GM21367 (cell line): ENCODE data around the gene SHANK3.

Experiments
- ATAC-seq: cut with Tn5 transposase; IDR thresholded peaks from one replicate; pipeline ENCODE4 v1.9.1; 2021; ENCODE audit not compliant: unreplicated experiment

SHANK3 gene

GRCh38 chr22:50698546-50698945 lies 25.9 kb downstream of the SHANK3 start:
- no peak for ATAC-seq

DNA sequence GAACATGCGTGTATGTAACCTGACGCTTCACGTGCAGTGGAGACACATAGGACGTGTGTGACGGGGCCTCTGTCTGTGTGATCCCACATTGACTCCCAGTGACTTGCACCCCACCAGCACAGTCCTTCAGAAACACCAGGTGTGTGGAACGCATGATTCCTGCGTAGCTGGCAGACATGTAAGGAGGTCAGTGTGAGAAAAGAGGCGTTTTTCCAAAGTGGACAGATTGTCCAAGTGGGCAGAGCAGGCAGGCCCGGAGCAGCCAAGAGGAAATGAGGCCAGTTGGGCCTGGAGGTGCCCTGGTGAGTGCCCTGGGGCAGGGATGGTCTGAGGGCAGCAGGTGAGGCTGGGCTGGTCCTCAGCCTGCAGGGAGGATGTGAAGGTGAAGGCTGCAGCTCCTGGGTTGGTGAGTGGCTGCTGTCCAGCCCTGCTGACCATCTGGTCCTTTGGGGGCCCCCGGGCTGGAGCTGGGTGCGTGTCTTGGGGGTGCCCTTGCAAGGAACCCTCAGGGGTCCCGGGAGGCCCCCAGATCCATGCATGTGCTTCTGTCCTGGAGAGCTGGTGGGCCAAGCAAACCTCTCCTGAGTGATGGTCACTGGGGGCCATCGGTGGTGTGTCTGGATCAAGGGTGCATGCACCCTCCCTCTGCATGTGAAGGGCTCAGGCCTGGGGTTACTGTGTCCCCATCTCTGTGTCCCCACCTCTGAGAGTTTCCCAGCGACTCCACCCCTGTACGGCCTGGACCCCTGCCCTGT lies 26.6 kb downstream of the SHANK3 start:
- ATAC-seq = no peak

DNA sequence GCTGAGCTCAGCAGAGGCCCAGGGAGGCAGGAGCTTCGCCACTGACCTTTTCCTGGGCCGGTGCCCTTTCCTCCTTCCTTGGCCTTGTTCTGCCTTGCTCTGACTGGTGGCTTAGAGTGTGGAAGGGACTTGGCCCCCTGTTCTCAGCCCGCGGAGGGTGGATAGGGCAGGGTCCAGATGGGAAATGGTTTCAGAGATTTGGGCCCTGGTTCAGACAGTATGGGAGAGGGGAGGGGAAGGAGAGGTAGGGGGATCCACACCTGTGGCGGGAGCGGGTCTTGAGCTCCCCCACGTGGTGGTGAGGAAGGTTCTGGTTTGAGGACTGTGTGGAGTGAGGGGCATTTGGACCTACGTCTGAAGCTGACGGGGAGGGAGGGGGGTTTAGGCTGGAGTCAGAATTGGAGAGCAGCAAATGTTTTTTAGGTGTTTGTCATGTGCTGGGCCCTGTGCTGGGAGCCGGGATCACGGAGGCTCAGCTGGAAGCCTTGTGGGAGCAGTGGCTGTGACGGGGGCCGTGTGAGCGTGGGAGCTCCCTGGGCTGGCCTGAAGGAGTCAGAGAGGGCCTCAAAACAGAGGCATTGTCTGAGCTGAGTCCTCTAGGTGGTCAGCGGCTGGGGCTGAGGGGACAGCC lies 27.2 kb downstream of the SHANK3 start:
- ATAC-seq = no peak

- no peak for ATAC-seq
Measured at GRCh38 chr22:50700387-50701075, 27.9 kb downstream of the SHANK3 start.

DNA sequence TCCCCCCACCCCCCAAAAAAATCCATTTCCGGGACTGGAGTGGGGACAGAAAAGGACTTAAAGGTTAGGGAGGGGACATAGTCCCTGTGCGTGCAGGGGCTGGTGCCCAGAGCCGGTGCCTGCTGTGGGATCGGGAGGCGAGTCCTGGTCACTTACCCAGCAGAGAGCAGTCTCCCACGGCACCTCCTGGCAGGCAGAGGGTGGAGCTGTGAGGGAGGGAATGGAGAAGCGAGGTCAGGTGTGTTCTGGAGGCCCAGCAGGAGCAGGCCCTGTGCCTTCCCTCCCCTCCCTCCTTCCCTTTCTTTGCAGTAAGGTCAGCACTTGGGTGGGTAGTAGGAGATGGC lies 28.4 kb downstream of the SHANK3 start:
- no peak for ATAC-seq

DNA sequence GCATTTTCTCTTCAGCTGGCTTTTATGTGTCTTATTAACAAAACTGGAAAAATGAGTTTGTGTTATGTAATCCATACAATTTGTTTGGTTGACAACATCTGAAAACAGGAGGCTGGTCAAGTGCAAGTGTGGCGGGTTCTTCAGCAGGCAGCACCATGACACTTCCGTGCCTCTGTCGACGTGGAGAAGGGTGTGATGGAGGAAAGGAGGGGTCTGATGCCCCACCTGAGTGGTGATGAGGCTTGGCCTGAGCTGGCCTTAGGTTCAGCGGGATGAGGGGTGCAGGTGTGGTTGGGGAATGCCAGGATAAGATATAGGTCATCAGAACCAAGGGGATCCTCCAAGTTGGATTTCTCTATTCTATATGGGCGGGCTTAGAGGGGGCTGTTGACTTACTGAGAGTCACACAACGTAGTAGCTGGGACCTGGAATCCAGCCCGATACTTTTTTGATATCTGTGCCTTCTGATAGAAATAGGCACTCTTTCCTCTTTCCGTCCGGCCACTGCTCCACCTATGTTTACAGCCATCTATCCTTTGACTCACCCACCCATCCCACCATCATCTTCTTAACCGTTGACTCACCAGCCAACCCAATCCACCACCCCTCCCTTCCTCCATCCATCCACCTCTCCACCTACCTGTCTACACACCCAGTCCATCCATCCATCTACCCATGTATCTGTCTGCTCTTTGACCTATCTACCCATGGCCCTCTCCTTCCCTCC lies 29.0 kb downstream of the SHANK3 start:
- ATAC-seq = no peak

DNA sequence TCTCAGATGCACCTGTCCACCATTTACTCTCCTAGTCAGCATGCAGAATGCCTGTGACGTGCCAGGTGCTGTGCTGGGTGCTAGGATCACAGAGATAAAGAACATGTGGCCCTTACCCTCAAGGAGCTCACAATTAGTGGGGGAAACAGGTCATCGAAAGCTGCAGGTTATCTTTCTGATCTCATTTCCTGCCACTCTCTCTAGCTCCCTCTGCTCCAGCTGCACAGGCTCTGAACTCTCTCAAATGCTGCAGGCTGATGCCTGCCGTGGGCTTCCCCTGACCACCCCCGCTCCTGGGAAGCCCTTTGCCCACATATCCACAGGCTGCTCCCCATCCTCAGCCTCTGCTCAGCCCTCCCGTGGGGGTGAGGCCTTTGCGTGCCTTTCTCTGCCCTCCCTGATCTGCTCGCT lies 29.6 kb downstream of the SHANK3 start:
- ATAC-seq = no peak

- ATAC-seq = no peak
Measured at GRCh38 chr22:50702821-50703725, 30.4 kb downstream of the SHANK3 start.

DNA sequence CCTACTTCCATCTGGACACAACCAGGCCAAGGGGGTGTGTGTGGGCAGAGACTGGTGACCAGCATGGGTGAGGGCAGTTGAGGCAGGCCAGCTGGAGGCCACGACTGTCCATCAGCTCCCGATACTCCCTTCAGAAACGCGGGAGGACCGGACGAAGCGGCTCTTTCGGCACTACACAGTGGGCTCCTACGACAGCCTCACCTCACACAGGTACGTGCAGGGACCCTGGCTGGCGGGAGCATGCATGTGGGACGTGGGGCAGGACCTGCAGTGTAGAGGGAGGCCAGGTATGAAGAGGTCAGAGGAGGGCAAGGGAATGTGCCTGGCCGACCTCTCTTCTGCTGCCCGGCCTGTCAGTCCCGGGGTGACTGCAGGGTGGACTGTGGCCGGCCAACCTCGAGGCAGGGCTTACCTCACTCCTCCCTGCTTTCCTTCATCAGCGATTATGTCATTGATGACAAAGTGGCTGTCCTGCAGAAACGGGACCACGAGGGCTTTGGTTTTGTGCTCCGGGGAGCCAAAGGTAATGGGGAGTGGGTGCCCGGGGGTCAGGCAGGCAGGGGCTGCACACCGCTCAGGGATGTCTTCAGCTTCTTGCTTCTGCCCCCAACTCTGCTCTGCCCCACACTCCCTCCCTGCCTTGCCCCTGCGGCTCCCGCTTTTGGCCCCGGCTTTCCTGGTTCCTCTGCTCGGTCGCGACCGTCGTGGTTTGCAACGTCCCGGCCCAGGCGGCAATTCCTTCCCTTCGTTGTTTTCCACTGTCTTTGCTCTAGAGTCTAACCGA lies 31.3 kb downstream of the SHANK3 start:
- no peak for ATAC-seq

DNA sequence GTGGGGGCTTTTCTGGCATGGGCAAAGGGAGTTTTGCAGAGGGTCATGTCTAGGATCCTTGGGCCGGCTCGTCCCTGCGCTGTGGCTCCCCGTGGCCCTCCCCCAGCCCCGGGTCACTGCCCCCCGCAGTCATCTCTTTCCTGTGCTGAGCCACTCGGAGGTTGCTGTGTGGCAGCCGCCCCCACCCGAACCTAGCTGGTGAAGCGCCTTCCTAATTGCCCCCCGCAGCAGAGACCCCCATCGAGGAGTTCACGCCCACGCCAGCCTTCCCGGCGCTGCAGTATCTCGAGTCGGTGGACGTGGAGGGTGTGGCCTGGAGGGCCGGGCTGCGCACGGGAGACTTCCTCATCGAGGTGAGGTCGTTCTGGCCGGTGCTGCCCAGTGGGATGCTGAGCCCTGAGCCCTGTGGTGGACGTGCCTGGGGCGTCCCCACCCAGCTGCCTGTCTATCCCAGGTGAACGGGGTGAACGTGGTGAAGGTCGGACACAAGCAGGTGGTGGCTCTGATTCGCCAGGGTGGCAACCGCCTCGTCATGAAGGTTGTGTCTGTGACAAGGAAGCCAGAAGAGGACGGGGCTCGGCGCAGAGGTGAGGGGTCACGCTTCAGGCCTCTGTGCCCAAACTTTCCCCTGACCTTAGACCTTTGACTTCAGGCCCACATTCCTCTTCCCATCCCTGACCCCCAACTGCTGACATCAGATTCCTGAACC lies 32.0 kb downstream of the SHANK3 start:
- ATAC-seq = no peak

DNA sequence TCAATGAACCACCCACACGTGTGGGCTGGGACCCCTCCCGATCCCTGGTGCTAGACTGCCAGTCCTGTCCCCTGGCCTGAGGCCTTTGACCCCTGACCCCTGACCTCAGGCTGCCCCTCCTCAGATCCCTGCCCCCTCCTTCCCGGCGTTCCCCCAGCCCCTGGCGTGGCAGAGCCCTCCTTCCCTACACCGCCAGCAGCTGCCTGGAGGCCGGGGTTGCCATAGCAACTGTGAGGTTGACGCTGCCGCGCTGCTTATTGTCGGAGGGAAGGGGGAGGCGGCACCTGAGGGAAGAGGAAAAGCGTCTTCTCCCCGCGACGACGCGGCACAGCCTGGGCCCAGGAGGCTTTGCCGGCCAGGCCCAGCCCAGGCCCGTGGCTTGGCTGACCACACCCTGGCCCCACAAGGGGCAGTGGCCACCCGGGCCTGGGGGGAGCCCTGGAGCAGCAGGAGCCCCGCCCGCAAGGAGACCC lies 32.6 kb downstream of the SHANK3 start:
- ATAC-seq = no peak

- ATAC-seq = no peak
Measured at GRCh38 chr22:50705851-50706351, 33.3 kb downstream of the SHANK3 start.

DNA sequence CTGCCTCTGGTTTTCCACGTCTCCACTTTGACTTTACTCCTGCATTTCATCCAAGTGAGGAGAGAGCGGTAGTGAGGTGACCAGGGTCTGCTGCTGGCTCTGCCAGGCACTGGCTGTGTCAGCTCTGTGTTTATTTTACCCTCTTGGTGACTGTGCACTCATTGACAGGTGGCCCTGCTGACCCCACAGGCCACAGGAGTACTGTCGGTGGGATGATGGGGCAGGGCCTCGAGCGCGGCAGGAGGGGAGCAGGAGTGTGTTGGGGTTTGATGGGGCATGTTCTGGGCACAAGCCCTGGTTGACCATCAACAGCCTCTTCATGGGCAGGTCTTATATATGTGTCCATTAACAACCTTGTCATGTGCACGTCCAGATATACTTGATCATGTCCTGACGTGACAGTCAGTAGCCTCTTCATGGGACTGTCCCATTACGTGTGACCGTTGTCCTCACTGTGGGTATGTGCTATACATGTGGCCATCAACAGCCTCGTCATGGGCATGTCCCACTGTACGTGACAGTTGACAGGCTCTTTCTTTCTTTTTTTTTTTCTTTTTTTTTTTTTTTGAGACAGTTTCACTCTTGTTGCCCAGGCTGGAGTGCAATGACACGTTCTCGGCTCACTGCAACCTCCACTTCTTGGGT lies 34.0 kb downstream of the SHANK3 start:
- no peak for ATAC-seq

DNA sequence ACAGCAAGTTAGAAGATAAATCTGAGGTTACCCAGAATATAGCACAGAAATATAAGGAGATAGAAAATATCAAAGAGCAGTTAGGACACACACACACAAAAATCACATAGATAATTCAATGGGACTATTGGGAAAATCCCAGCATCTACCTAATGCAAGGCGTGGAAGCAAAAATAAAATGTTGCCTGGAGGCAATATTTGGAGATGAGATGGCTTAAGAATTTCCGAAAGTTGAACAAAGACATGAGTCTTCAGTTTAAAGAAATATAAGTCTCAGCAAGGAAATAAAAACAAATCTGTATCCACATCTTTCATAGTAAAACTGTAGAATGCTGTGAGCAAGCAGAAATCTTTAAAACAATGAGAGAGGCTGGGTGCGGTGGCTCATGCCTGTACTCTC lies 35.9 kb downstream of the SHANK3 start:
- ATAC-seq = no peak

DNA sequence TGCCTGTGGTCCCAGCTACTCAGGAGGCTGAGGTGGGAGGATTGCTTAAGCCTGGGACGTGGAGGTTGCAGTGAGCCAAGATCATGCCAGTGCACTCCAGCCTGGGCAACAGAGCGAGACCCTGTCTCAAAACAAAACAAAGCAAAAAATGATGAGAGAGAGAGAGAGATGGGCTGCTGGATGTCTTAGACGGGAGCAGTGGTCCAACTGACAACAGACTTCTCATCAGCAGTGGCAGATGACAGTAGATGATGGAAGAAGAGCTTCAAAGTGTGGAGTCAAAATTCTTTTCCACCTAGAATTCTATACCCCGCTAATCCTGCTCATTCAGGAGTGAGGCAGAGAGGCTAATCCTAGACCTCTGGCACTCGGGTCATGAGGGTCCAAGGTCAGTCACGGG lies 36.4 kb downstream of the SHANK3 start:
- no peak for ATAC-seq

DNA sequence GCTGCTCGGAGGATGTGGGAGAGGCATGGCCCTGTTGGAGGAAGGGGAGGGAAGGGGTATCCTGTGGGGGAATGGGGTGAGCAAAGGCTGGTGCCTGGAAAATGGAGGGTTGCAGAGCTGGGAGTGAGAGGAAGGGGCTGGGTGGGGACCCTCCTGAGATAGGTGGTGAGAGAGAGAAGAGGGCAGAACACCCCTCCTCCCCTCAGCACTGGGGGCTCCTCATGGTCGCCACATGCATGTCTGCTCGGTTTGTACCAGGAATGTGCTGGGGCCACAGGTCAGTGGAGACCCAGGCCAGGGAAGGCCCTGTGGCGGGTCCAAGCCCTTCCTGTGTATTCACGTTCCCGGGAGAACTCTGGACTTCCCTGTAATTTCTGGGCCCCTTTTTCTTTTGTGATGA lies 37.6 kb downstream of the SHANK3 start:
- ATAC-seq = no peak

DNA sequence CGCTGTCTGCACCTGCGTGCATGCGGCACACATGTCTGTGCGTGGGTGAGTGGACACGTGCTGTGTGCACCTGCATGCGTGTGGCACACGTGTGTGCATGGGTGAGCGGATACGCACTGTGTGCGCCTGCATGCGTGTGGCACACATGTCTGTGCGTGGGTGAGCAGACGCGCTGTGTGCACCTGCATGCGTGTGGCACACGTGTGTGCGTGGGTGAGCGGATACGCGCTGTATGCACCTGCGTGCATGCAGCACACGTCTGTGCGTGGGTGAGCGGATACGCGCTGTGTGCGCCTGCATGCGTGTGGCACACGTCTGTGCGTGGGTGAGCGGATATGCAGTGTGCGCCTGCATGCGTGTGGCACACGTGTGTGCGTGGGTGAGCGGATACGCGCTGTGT lies 38.3 kb downstream of the SHANK3 start:
- ATAC-seq = no peak
